Measurements from ENCODE around the gene PDCD1LG2. TPM values are rescaled to one million over a fixed set of nuclear protein-coding genes. Genes with fewer than 3 reads are reported as not detected.

Gene PDCD1LG2
- total RNA-seq, 1 donor from 2014 or later: 1.7 TPM

DNA sequence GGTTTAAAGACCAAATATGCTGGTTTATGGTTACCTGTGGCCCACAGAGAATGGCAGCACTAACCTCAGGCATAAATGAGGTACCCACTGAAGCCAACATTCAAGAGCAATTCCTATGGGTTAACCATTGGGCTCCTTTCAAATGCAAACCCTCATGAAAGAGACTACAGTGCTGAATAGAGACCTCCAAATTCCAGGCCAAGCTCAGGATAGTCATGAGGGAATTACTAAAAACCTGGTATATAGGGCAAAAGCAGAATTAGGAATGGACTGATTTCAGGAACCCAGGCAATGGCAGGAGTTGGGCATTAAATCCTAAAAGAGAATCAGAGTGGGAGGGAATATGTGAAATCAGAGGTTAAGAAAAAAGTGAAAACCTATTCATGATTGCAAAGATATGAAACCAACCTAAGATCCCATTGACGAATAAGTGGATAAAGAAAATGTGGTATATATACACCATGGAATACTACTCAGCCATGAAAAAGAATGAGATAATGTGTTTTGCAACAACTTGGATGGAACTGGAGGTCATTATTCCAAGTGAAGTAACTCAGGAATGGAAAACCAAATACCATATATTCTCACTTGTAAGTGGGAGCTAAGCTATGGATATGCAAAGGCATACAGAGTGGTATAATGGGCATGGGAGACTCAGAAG is 51.6 kb downstream of the PDCD1LG2 start:
- Mint-ChIP-seq H3K4me1 (ENCODE audit: unreplicated experiment) (peaks cover 9% of the 10 kb centered on the region), H3K27ac (ENCODE audit: unreplicated experiment) (no peak overlapping the region)

DNA sequence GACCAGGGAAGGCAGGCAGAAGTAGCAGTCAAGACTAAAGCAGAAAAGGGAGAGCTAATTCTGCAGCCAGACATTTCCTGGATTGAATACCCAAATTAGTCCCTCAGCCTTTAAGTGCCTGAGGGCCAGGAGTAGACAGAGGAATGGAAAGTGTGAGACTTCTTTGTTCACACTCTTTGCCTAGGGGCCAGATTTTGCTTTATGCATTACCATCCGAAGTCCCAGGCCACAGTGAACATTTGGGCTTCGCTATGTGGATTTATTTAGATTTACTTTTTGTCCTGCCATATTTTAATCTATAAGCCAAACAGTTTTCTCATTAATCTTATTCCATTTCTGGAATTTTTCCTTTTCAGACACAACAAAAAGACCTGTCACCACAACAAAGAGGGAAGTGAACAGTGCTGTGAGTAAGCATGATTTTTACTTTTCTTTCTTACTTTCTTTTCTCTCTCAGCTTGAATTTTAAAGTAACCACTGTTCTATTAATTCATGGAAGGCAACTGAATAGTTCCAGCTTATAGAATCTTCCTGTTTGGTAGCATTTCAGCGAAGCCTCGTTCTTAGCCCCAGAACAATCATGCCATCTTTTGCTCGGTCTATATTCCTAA is 52.6 kb downstream of the PDCD1LG2 start:
- no peaks in the 10 kb centered on the region for H3K27me3 Mint-ChIP-seq (ENCODE audit: unreplicated experiment)
- peaks cover 6% of the 10 kb centered on the region for H3K9me3 Mint-ChIP-seq (ENCODE audit: unreplicated experiment)
- peak overlapping the region; percentile 48 for H3K27ac Mint-ChIP-seq (ENCODE audit: unreplicated experiment)
- H3K4me3 Mint-ChIP-seq (ENCODE audit: unreplicated experiment): no peak overlapping the region
- H3K4me1 Mint-ChIP-seq (ENCODE audit: unreplicated experiment): peaks cover 9% of the 10 kb centered on the region
- no peak for DNase-seq (ENCODE audit: extremely low spot score, unreplicated experiment)
- peaks cover 4% of the 10 kb centered on the region for H3K36me3 Mint-ChIP-seq (ENCODE audit: unreplicated experiment)
- TF ChIP-seq, protein P1, sequence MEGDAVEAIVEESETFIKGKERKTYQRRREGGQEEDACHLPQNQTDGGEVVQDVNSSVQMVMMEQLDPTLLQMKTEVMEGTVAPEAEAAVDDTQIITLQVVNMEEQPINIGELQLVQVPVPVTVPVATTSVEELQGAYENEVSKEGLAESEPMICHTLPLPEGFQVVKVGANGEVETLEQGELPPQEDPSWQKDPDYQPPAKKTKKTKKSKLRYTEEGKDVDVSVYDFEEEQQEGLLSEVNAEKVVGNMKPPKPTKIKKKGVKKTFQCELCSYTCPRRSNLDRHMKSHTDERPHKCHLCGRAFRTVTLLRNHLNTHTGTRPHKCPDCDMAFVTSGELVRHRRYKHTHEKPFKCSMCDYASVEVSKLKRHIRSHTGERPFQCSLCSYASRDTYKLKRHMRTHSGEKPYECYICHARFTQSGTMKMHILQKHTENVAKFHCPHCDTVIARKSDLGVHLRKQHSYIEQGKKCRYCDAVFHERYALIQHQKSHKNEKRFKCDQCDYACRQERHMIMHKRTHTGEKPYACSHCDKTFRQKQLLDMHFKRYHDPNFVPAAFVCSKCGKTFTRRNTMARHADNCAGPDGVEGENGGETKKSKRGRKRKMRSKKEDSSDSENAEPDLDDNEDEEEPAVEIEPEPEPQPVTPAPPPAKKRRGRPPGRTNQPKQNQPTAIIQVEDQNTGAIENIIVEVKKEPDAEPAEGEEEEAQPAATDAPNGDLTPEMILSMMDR (IDR thresholded peaks at IDR 0.05): no peak

More for the DNA sequence above, 51.6 kb downstream of the PDCD1LG2 start:
- Mint-ChIP-seq H3K4me3 (ENCODE audit: unreplicated experiment) (no peak overlapping the region), H3K9me3 (ENCODE audit: unreplicated experiment) (peaks cover 6% of the 10 kb centered on the region), H3K27me3 (ENCODE audit: unreplicated experiment) (no peaks in the 10 kb centered on the region), H3K36me3 (ENCODE audit: unreplicated experiment) (peaks cover 4% of the 10 kb centered on the region)
- no peak for DNase-seq (ENCODE audit: extremely low spot score, unreplicated experiment)
- TF ChIP-seq, protein P1 (IDR thresholded peaks at IDR 0.05): no peak

DNA sequence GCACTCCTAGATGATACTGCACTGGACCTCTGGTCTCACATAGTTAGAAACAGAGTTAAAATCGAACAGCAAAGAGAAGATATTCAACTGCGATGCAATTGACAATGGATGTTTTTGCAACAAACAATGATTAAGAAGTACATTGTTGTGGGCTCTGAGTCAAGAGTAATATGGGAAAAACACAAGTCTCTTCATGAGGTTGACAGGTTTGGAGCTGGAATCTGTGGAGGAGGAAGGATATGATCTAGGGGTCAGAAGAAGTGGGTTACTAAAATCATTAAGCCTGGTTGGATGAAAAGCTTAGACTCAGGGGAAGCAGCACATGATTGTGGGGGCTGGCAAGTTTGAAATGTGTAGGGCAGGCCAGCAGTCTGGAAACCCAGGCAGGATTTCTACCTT is 53.1 kb downstream of the PDCD1LG2 start:
- Mint-ChIP-seq H3K4me1 (ENCODE audit: unreplicated experiment) (peaks cover 9% of the 10 kb centered on the region), H3K27me3 (ENCODE audit: unreplicated experiment) (no peaks in the 10 kb centered on the region)

DNA sequence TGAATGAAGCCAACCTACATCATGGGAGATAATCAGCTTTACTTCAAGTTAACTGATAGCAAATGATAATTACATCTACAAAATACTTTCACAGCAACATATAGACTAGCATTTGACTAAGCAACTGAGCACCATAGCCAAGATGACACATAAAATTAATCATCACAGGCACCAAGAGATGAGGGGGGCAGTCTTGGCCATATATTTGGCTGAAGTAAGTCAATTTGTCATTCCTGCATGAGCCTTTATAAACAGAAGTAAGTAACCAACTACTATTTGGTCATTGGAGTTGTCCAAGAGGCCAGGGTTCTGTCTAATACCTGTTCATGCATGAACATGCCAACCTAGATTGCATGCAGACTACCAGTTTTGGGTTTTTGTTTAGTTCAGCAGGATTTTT is 53.6 kb downstream of the PDCD1LG2 start:
- TF ChIP-seq, protein P1 (IDR thresholded peaks at IDR 0.05): no peak
- Mint-ChIP-seq H3K9me3 (ENCODE audit: unreplicated experiment) (peaks cover 6% of the 10 kb centered on the region), H3K4me3 (ENCODE audit: unreplicated experiment) (no peak overlapping the region), H3K27me3 (ENCODE audit: unreplicated experiment) (no peaks in the 10 kb centered on the region), H3K27ac (ENCODE audit: unreplicated experiment) (no peak overlapping the region), H3K36me3 (ENCODE audit: unreplicated experiment) (peaks cover 4% of the 10 kb centered on the region), H3K4me1 (ENCODE audit: unreplicated experiment) (peaks cover 9% of the 10 kb centered on the region)
- no peak for DNase-seq (ENCODE audit: extremely low spot score, unreplicated experiment)

More for the DNA sequence above, 53.1 kb downstream of the PDCD1LG2 start:
- TF ChIP-seq, protein P1 (IDR thresholded peaks at IDR 0.05): no peak
- Mint-ChIP-seq H3K4me3 (ENCODE audit: unreplicated experiment) (no peak overlapping the region), H3K9me3 (ENCODE audit: unreplicated experiment) (peaks cover 6% of the 10 kb centered on the region), H3K27ac (ENCODE audit: unreplicated experiment) (no peak overlapping the region), H3K36me3 (ENCODE audit: unreplicated experiment) (peaks cover 4% of the 10 kb centered on the region)
- DNase-seq (ENCODE audit: extremely low spot score, unreplicated experiment): no peak

DNA sequence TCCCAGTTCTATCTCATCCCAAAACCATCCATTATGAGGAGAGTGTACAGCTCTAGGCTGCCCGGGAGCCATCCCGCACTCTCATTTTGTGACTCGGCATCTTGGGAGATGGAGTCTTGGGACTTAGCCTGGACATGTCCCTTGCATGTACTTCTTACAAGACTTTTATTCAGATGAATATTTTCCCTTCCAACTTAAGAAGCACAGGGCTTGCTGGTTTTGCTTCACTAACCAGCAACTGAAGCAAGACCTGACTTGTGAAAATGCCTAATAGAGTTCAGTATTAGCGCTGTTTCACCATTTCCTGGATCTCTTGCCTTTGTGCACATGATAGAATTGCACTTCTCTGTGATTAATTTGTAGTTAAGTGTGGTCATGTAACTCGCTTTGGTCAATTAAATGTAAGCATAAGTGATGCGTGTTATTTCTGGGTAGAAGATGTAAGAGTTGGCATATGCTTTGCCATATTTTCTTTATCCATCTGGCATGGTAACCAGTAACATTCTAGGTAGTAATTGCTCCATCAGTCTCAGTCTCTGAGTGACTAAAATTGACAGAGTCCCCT is 55.8 kb downstream of the PDCD1LG2 start:
- no peak overlapping the region for H3K27ac Mint-ChIP-seq (ENCODE audit: unreplicated experiment)
- H3K4me1 Mint-ChIP-seq (ENCODE audit: unreplicated experiment): peaks cover 9% of the 10 kb centered on the region
- TF ChIP-seq, protein P1 (IDR thresholded peaks at IDR 0.05): no peak
- no peak overlapping the region for H3K4me3 Mint-ChIP-seq (ENCODE audit: unreplicated experiment)
- peaks cover 6% of the 10 kb centered on the region for H3K9me3 Mint-ChIP-seq (ENCODE audit: unreplicated experiment)
- no peaks in the 10 kb centered on the region for H3K27me3 Mint-ChIP-seq (ENCODE audit: unreplicated experiment)
- H3K36me3 Mint-ChIP-seq (ENCODE audit: unreplicated experiment): peaks cover 4% of the 10 kb centered on the region
- no peak for DNase-seq (ENCODE audit: extremely low spot score, unreplicated experiment)
